Nephron (organoid): ENCODE measurements around the gene NT5C2.

ENCODE experiments used
- H3K27ac Mint-ChIP-seq, 3 experiments: 2 replicates each; pipeline ENCODE4 v1.8.0; 2020; ENCODE audit warnings: mixed read lengths in 3 of 3, mild to moderate bottlenecking in 2 of 3, moderate library complexity in 1 of 3
- H3K27me3 Mint-ChIP-seq: 2 replicates; pipeline ENCODE4 v1.8.0; 2021; ENCODE audit warnings: low read depth, mild to moderate bottlenecking, moderate library complexity, mixed read lengths
- H3K36me3 Mint-ChIP-seq: 2 replicates; pipeline ENCODE4 v1.8.0; 2020; ENCODE audit warnings: low read depth, mixed read lengths
- H3K4me1 Mint-ChIP-seq: 2 replicates; pipeline ENCODE4 v1.8.0; 2020; ENCODE audit warnings: mixed read lengths
- H3K4me3 Mint-ChIP-seq, 3 experiments: 2 replicates each; pipeline ENCODE4 v1.8.0; 2020; ENCODE audit warnings: mild to moderate bottlenecking in 3 of 3, mixed read lengths in 3 of 3, moderate library complexity in 2 of 3
- H3K9me3 Mint-ChIP-seq: 2 replicates; pipeline ENCODE4 v1.8.0; 2020; ENCODE audit warnings: mixed read lengths
- TF ChIP-seq, protein P1 (sequence below), 3 experiments: fragments of 200-600 bp; sonication (generic); IDR thresholded peaks; one replicate each; pipeline ENCODE4 v1.5.0; 2021; ENCODE audit warnings: antibody characterized with exemption in 3 of 3; ENCODE audit not compliant: unreplicated experiment in 3 of 3

Gene NT5C2

GRCh38 chr10:103049237-103049636, 143.8 kb downstream of the NT5C2 start:
- no peaks in the 10 kb centered on the region for H3K9me3 Mint-ChIP-seq

GRCh38 chr10:103047381-103047780, 145.7 kb downstream of the NT5C2 start:
- Mint-ChIP-seq H3K4me3 (no peak overlapping the region), H3K27me3 (no peaks in the 10 kb centered on the region), H3K36me3 (no peaks in the 10 kb centered on the region), H3K27ac (no peak overlapping the region), H3K9me3 (no peaks in the 10 kb centered on the region), H3K4me1 (no peaks in the 10 kb centered on the region)
- TF ChIP-seq, protein P1, sequence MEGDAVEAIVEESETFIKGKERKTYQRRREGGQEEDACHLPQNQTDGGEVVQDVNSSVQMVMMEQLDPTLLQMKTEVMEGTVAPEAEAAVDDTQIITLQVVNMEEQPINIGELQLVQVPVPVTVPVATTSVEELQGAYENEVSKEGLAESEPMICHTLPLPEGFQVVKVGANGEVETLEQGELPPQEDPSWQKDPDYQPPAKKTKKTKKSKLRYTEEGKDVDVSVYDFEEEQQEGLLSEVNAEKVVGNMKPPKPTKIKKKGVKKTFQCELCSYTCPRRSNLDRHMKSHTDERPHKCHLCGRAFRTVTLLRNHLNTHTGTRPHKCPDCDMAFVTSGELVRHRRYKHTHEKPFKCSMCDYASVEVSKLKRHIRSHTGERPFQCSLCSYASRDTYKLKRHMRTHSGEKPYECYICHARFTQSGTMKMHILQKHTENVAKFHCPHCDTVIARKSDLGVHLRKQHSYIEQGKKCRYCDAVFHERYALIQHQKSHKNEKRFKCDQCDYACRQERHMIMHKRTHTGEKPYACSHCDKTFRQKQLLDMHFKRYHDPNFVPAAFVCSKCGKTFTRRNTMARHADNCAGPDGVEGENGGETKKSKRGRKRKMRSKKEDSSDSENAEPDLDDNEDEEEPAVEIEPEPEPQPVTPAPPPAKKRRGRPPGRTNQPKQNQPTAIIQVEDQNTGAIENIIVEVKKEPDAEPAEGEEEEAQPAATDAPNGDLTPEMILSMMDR (IDR thresholded peaks at IDR 0.05; ENCODE audit: unreplicated experiment in 3 of 3): no peak

More at GRCh38 chr10:103049237-103049636, 143.8 kb downstream of the NT5C2 start:
- H3K27me3 Mint-ChIP-seq: no peaks in the 10 kb centered on the region
- no peak overlapping the region for H3K4me3 Mint-ChIP-seq
- no peaks in the 10 kb centered on the region for H3K36me3 Mint-ChIP-seq
- H3K4me1 Mint-ChIP-seq: peaks cover 10% of the 10 kb centered on the region
- H3K27ac Mint-ChIP-seq: no peak overlapping the region
- TF ChIP-seq, protein P1 (IDR thresholded peaks at IDR 0.05; ENCODE audit: unreplicated experiment in 3 of 3): no peak

GRCh38 chr10:103045961-103046360, 147.1 kb downstream of the NT5C2 start:
- TF ChIP-seq, protein P1 (IDR thresholded peaks at IDR 0.05; ENCODE audit: unreplicated experiment in 3 of 3): no peak
- Mint-ChIP-seq H3K4me1 (no peaks in the 10 kb centered on the region), H3K4me3 (no peak overlapping the region), H3K9me3 (no peaks in the 10 kb centered on the region), H3K36me3 (no peaks in the 10 kb centered on the region), H3K27me3 (no peaks in the 10 kb centered on the region), H3K27ac (no peak overlapping the region)

DNA sequence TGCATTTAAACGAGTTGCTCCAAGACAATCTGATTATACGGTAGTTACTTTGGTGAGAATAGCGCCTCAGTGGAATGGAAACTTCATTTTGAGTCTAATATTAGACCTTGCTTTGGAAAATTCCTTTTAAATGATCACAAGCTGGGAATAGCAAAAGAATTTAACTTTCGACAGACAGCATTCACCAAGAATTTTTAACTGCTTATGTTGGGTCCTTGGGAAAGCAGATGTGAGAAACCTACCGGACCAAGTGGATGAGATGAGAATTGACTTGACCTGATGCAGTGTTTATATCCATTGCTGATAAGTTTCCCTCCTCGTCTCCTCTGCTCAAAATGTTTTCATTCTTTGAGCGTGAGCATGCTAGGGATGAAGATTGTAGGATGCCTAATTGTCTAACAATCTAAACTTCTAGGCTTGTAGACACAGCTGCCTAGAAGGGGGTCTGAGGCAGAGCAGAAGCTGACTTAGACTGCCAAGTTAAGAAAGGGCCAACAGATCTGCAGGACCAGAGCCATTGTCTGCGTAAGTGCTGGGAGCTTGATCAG, 148.1 kb downstream of the NT5C2 start:
- Mint-ChIP-seq H3K27ac (peak overlapping the region in 1 of 3 experiments; percentile 22), H3K4me1 (no peaks in the 10 kb centered on the region), H3K9me3 (no peaks in the 10 kb centered on the region), H3K36me3 (no peaks in the 10 kb centered on the region), H3K27me3 (no peaks in the 10 kb centered on the region), H3K4me3 (no peak overlapping the region)
- TF ChIP-seq, protein P1 (IDR thresholded peaks at IDR 0.05; ENCODE audit: unreplicated experiment in 3 of 3): no peak

- Mint-ChIP-seq H3K27me3 (no peaks in the 10 kb centered on the region), H3K27ac (no peak overlapping the region), H3K36me3 (no peaks in the 10 kb centered on the region), H3K4me3 (no peak overlapping the region), H3K4me1 (no peaks in the 10 kb centered on the region), H3K9me3 (no peaks in the 10 kb centered on the region)
- TF ChIP-seq, protein P1 (IDR thresholded peaks at IDR 0.05; ENCODE audit: unreplicated experiment in 3 of 3): no peak
These were observed 150.2 kb downstream of the NT5C2 start for GRCh38 chr10:103042908-103043307.

DNA sequence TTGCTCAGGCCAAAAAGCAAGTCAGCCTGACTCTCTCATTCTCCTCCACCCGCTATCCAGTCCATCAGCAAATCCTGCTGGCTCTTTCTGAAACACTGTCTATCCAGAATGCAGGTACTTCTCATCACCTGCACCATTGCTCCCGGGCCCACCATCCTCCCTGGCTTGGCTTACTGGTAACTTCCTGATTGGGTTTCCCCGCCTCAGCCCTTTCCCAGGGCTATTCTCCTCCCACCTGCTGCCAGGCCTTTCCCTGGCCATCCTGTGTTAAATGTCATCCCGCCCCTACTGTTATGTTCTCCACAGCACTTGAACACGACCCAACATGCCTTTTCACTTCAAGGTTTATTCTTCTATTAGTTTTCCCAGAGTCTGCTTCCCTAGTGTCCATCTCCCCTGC, 150.9 kb downstream of the NT5C2 start:
- Mint-ChIP-seq H3K36me3 (no peaks in the 10 kb centered on the region), H3K9me3 (no peaks in the 10 kb centered on the region), H3K27me3 (no peaks in the 10 kb centered on the region), H3K4me1 (no peaks in the 10 kb centered on the region), H3K27ac (no peak overlapping the region), H3K4me3 (no peak overlapping the region)
- TF ChIP-seq, protein P1 (IDR thresholded peaks at IDR 0.05; ENCODE audit: unreplicated experiment in 3 of 3): no peak
